ENCODE measurements around the gene PIGL. TPM values are rescaled to one million over a fixed set of nuclear protein-coding genes. Genes with fewer than 3 reads are reported as not detected.

The PIGL gene
- total and polyA plus RNA-seq, 12 donors, result 10.3 to 102 (median 29.5) TPM

DNA sequence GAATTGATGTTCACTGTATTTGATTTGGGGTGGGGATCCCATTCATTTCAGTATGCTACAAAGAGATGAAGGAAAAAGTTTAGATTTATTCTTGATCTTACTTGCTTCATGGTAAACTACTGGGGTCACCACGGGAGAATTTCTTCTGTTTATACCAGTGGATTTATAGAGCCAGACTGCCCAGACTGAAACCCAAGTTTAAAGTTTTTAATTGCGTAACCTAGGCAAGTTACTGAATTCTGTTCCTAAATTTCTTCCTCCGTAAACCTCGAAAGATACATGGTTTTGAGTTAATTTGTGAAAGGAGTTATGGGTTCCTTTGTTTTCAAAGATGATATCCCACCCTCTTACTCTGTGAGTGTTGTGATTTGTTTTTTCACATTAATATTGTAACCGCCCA is 26.4 kb downstream of the PIGL start:
- intact Hi-C loops (cut with DNase I), result no loop called here
- no peaks in the 10 kb centered on the region for H3K9me3 ChIP-seq (replicated peaks in 1 of 3)
- no peaks in the 10 kb centered on the region for H3K36me3 ChIP-seq (replicated peaks in 1 of 2)
- no peaks in the 10 kb centered on the region for H3K27me3 ChIP-seq
- H3K4me3 ChIP-seq, result no peak overlapping the region
- no peak for DNase-seq
- H3K4me1 ChIP-seq (replicated peaks in 1 of 2), result no peaks in the 10 kb centered on the region
- no peak overlapping the region for H3K27ac ChIP-seq
- WGBS, 4 donors, result 87 to 96% (median 90%) methylated on average over 5 of the region's 5 CpGs
- TF ChIP-seq CTCF (IDR thresholded peaks at IDR 0.05), result no peak
- TF ChIP-seq POLR2A (IDR thresholded peaks at IDR 0.05), result no peak

DNA sequence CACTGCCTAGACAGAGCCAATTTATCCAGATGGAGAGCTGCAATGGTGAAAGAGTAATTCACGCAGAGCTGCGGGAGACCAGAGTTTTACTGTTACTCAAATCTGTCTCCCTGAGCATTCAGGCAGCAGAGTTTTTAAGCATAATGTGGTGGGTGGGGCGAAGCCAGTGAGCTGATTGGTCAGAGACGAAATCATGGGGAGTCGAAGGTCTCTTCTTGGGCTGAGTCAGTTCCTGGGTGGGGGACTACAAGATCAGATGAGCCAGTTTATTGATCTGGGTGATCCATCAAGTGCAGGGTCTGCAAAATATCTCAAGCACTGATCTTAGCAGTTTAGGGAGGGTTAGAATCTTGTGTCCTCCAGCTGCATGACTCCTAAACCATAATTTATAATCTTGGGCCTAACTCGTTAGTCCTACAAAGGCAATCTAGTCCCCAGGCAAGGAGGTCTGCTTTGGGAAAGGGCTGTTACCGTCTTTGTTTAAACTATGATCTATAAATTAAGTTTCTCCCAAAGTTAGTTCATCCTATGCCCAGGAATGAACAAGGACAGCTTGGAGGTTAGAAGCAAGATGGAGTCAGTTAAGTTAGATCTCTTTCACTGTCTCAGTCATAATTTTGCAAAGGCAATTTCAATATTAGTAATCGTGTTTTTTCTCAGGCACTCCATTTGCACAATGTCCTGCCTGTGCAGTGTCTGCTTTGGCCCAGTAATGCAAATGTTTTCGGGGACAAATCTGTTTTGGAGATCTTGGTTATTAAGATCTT is 27.0 kb downstream of the PIGL start:
- TF ChIP-seq POLR2A (IDR thresholded peaks at IDR 0.05) (no peak), CTCF (IDR thresholded peaks at IDR 0.05) (no peak)
- Histone ChIP-seq H3K36me3 (replicated peaks in 1 of 2) (no peaks in the 10 kb centered on the region), H3K27me3 (no peaks in the 10 kb centered on the region), H3K9me3 (replicated peaks in 1 of 3) (no peaks in the 10 kb centered on the region), H3K4me1 (replicated peaks in 1 of 2) (no peaks in the 10 kb centered on the region), H3K4me3 (no peak overlapping the region), H3K27ac (no peak overlapping the region)
- intact Hi-C loops (cut with DNase I), result no loop called here
- WGBS, 4 donors, result 81 to 90% (median 84%) methylated on average over 9 of the region's 9 CpGs
- DNase-seq, result no peak

- Histone ChIP-seq H3K27ac (no peak overlapping the region), H3K4me1 (replicated peaks in 1 of 2) (peaks cover 8 to 9% of the 10 kb centered on the region in 2 donors), H3K27me3 (no peaks in the 10 kb centered on the region), H3K9me3 (replicated peaks in 1 of 3) (no peaks in the 10 kb centered on the region), H3K4me3 (no peak overlapping the region), H3K36me3 (replicated peaks in 1 of 2) (no peaks in the 10 kb centered on the region)
- WGBS, 4 donors, result 94 to 97% (median 96%) methylated on average over 7 of the region's 7 CpGs
- DNase-seq, result no peak
- intact Hi-C loops (cut with DNase I), result no loop called here
- no peak for TF ChIP-seq POLR2A (IDR thresholded peaks at IDR 0.05)
- no peak for TF ChIP-seq CTCF (IDR thresholded peaks at IDR 0.05)
Observed at GRCh38 chr17:16247586-16247984, 30.6 kb downstream of the PIGL start.

DNA sequence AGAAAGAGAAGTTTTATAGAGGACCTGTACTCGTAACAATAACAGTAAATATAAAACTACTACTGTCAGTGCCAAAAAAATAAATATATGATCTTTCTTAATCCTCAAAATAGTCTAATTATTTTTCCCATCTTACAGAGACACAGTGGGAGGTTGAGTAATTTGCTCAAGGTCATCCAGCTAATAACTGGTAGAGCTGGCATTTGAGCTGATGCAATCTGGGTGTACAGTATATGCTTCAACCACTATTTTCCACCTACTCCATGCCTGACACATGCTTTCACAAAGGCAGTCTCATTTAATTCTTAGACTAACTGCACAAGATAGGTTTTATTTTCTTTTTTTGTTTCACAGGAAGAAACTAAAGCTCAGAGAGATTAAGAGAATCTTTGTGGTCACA is 33.6 kb downstream of the PIGL start:
- DNase-seq, result peak in 4 of 7 donors; percentile 40 to 72 (median 59)
- intact Hi-C loops (cut with DNase I), result no loop called here
- H3K4me3 ChIP-seq, result no peak overlapping the region
- peaks cover 8 to 18% of the 10 kb centered on the region in 2 donors for H3K4me1 ChIP-seq (replicated peaks in 1 of 2)
- no peaks in the 10 kb centered on the region for H3K27me3 ChIP-seq
- no peak for TF ChIP-seq POLR2A (IDR thresholded peaks at IDR 0.05)
- TF ChIP-seq CTCF (IDR thresholded peaks at IDR 0.05), result no peak
- no peaks in the 10 kb centered on the region for H3K9me3 ChIP-seq (replicated peaks in 1 of 3)
- H3K27ac ChIP-seq, result peak overlapping the region in 4 of 5 donors; percentile 27 to 75 (median 34)
- WGBS, 4 donors, result 27 to 62% (median 40%) methylated on average over 1 of the region's 1 CpG
- no peaks in the 10 kb centered on the region for H3K36me3 ChIP-seq (replicated peaks in 1 of 2)
